Muscle of back (tissue), 11 donors: Measurements from ENCODE around the gene FEV. TPM values are rescaled to one million over a fixed set of nuclear protein-coding genes. Genes with fewer than 3 reads are reported as not detected.

Experiments
- DNase-seq, 3 donors: peaks; one replicate each; pipeline versions ENCODE4 v3.0.0 to v3.0.0-alpha.2; 2013
- polyA plus RNA-seq, 10 donors: library from polyadenylated mRNA; unstranded; fragments of 120-200 nt; gene quantifications; one replicate each; pipeline ENCODE4 v1.2.1, GENCODE V29; 2013; ENCODE audit not compliant: insufficient read length in 10 of 10

FEV gene
- polyA plus RNA-seq, 10 donors, result 0.07 to 0.48 (median 0.22) TPM; not detected in 5

DNA sequence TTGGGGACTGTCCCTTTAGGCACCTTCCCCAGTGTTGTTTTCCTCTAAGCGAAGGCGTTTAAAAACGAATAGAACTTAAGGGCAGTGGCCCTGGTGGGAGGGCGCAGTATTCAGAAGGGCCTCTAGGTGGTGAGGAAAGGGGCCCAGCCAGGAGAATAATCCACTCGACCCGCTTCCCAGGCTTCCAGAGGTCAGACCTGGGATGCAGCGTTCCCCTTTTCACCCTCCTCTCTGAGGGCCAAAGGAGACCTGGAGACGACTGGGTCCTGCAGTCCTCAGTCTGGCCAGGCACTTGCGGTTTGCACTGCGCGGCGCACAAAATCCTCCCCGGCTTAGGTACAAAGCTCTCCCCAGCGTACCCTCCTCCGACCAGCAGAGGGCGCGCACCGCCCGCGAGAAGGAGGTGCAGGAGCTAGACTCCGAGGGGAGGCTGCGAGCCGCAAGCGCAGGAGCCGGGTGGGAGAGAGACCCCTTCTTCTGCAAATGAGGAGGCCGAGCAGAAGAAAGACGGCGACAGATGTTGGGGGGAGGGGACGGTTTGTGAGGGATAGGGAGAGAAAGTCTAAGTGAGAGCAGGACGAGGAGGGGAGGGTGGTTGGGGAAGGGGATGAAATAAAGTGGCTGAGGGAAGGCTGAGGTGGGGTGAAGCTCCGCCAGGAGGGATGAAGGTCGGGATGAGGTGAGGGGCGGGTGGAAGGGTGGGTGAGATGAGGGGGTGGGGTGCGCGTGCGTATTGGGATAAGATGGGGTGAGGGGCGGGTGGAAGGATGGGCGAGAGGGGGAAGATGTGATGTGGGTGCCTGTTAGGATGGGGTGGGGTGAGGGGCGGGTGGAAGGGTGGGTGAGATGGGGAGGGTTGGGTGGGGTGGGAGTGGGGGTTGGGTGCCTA lies 4.9 kb downstream of the FEV start:
- DNase-seq, result peak; percentile 60 to 88 (median 78)

DNA sequence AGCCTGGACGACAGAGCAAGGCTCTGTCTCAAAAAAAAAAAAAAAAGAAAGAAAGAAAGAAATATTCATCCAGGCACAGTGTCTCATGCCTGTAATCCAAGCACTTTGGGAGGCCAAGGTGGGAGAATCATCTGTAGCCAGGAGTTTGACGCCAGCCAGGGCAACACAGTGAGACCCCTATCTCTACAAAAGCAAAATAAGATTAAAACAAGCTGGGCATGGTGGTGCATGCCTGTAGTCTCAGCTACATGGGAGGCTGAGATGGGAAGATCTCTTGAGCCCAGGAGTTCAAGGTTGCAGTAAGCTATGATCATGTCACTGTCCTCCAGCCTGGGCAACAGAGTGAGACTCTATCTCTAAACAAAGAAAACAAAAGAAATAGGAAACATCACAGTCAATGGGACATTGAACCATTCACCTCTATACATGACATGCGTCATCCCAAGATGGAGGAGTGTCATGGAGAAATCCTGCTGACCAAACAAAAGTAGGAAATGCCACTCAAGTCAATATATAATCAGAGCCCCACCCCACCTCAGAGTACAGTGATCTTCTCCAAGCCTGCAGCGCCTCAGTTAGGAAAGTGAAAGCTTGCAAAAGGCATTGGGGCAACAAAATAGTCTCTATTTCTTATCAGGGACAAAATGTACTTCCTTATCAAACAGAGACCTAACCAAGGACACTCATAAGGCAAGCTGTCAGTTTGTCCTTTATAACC lies 9.8 kb downstream of the FEV start:
- no peak for DNase-seq

DNA sequence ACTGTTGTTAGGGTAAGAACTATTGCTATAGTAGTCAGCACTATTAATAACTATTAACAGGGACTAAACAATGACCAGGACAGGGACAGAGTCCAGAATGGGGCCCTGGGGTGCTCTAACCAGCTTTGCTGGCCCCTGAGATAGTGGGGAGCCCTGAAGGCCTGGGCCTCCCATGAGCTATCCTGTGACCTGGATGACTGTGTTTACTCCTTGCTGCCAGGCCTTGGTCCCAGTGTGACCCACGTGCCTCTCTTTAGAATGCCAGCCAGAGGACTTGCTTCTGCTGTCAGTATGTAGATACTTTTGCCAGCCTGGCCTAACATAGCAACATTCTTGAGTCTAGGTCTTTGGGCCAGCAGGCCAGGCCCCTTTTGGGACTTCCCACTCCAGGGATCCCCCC lies 14.1 kb downstream of the FEV start:
- DNase-seq, result no peak

- DNase-seq, result no peak
Measured at GRCh38 chr2:218964041-218964771, 20.8 kb downstream of the FEV start.

DNA sequence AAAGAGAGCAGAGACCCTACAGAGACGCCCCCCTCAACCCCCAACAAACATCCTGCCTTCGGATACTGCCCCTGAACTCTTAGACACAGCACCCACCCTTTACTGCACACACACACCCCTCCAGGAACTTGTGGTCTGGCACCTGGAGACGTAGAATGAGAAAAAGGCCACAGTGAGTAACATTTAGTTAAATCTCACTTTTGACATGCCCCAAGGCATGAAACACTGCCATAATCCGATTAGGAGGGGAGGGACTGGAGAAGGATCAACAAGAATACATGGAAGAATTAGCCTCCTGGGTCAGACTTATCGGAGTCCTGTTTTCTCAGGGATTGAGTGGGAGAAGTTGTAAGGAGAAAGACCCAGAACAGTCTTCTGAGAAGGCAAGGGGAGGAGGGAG lies 21.4 kb downstream of the FEV start:
- DNase-seq, result no peak

- peak; percentile 47 to 82 (median 75) for DNase-seq
Measured at GRCh38 chr2:218962859-218963492, 22.0 kb downstream of the FEV start.

DNA sequence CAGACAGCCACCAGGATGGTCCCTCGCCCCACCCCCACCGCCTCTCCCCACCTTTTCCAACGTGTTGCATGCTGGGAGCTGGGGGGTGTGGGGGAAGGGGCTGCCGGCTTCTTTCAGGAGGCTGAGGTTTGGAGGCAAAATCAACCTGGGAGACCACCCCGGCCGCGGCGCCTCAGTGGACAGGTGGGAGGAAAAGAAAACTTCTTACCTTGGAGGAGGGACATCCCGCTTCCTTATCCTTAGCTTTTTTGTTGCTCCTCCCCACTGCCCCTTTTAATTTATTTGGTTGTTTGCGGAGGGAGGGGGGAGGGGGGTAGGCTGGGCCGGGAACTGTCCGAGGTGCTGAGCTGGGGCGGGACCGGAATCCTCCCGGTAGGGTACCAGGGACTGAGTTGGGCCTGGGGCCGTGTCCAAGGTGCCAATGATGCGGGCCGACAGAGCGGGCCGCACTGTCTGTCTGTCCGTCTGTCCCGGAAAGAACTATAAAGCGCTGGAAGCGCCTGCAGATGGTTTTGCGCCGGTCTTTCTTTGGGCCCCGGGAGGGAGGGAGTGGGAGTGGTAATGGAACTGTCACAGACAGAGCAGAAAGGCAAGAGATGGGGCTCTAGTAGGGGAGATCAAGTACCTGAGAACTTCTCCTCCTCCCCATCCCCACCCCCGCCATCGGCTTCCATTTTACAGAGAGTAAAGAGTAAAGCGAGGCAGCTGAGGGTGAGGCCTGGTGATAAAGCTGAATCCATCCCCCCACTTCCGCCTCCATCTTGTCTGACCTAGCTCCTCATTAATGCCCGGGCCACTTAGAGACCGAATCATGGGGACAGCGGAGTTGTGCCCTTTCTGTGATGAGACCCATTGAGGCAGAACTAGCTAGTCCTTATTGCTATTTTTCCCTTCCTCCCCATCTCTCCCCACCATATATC lies 23.1 kb downstream of the FEV start:
- DNase-seq, result no peak

DNA sequence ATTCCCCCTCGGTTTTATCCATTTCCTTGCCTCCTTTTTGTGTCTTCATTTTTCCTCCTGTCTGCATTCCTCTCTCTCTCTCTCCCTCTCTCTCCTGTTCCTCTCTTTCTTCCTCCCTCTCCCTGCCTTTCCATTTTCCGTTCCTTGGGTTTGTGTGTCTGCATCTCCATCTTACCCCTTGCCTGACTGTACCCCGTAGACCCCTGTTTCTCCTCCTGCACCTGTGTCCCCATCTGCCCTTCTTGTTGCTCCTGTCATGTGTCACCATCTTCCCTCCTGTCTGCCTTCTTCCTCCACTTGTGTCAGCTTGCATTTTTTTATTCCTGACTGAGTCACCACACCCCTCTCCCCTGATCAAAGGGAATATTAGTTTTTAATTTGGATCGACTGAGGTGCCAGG lies 23.8 kb downstream of the FEV start:
- no peak for DNase-seq

DNA sequence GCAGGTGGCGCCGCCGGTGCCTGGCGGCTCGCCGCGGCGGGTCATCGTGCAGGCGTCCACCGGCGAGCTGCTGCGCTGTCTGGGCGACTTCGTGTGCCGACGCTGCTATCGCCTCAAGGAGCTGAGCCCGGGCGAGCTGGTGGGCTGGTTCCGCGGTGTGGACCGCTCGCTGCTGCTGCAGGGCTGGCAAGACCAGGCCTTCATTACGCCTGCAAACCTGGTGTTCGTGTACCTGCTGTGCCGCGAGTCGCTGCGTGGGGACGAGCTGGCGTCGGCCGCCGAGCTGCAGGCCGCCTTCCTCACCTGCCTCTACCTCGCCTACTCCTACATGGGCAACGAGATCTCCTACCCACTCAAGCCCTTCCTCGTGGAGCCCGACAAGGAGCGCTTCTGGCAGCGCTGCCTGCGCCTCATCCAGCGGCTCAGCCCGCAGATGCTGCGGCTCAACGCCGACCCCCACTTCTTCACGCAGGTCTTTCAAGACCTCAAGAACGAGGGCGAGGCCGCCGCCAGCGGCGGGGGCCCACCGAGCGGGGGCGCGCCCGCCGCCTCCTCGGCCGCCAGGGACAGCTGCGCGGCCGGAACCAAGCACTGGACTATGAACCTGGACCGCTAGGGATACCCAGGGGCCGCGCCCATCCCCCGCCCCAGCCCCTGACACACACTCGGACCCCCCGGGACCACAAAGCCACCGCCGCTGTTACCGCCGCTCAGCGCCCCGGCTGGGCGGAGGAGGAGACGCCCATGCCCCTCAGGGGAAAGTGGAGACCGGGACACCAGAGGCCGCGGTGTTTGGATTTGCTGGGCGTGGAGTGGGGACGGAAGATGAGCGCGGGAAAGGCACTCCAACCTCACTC lies 24.4 kb downstream of the FEV start:
- DNase-seq, result no peak

DNA sequence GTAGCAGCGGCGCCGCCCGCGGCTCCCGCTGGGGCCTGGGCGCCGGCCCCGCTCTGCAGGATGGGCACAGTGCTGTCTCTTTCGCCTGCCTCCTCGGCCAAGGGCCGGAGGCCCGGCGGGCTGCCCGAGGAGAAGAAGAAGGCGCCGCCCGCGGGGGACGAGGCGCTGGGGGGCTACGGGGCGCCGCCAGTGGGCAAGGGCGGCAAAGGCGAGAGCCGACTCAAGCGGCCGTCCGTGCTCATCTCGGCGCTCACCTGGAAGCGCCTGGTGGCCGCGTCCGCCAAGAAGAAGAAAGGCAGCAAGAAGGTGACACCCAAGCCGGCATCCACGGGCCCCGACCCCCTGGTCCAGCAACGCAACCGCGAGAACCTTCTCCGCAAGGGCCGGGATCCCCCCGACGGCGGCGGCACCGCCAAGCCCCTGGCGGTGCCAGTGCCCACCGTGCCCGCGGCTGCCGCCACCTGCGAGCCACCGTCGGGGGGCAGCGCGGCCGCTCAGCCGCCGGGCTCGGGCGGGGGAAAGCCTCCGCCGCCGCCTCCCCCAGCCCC lies 25.1 kb downstream of the FEV start:
- no peak for DNase-seq

DNA sequence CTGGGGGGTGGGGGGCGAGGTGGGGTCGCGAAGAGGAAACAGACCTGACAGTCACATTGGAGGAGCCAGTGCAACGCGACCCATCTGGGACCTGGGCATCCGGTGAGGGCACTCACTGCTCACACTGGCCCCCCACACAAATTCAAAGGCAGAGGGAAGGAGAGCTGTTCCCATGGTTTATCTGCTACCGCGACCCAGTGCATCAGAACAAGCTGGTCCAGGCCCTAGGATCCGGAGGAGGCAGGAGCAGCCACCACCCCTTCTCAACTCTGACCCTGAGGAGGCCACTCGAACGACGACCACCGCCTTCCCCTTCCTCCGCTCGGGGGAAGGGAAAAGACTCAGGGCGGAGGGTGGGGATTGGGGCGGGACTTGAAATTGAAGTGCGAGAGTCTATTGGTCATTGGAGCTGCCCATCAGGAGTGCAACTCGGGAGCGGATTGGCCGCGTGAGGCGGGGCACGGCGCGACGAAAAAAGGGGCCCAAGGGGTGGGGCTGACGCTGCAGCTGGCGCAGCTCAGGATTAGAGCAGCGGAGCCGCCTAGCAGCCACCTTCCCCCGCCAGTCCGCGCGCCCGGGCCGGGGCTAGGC lies 25.7 kb downstream of the FEV start, which contains the start of gene CDK5R2:
Gene CDK5R2, plus strand, starts transcription at position 526 of the 591 bp plus-strand sequence. CDS start 155 bp downstream, outside the sequence.
- peak; percentile 68 to 85 (median 79) for DNase-seq

- DNase-seq, result no peak
Measured at GRCh38 chr2:218958276-218958675, 26.7 kb downstream of the FEV start.

GRCh38 chr2:218957671-218958070 lies 27.3 kb downstream of the FEV start:
- no peak for DNase-seq

- no peak for DNase-seq
Measured at GRCh38 chr2:218956039-218956438, 28.9 kb downstream of the FEV start.

- no peak for DNase-seq
Measured at GRCh38 chr2:218954541-218955300, 30.3 kb downstream of the FEV start.

- DNase-seq, result no peak
Measured at GRCh38 chr2:218953366-218953954, 31.5 kb downstream of the FEV start.

- DNase-seq, result no peak
Measured at GRCh38 chr2:218952160-218952559, 32.8 kb downstream of the FEV start.

DNA sequence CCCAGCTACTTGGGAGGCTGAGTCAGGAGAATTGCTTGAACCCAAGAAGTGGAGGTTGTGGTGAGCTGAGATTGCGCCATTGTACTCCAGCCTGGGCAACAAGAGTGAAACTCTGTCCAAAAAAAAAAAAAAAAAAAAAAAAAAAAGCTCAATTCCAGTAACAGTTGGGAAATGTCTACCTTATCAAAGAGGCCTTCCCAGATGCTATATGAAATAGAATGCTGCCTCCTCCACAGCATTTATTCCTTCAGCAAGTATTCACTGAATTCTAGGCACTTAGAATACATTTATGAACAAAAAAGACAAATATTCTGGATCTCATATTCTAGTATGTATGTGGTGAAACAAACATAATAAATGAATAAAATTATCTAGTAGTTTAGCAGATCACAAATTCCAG lies 38.4 kb downstream of the FEV start:
- no peak for DNase-seq
